ENCODE measurements around the gene GPR108. TPM values are rescaled to one million over a fixed set of nuclear protein-coding genes. Genes with fewer than 3 reads are reported as not detected.
"Not testable (repeated sequence)": the region's sequence is repeated elsewhere in the genome, so short reads cannot be mapped to it uniquely, and the experiment has no call there.

GPR108 gene
- polyA plus RNA-seq, 1 experiment: 34.5 TPM

DNA sequence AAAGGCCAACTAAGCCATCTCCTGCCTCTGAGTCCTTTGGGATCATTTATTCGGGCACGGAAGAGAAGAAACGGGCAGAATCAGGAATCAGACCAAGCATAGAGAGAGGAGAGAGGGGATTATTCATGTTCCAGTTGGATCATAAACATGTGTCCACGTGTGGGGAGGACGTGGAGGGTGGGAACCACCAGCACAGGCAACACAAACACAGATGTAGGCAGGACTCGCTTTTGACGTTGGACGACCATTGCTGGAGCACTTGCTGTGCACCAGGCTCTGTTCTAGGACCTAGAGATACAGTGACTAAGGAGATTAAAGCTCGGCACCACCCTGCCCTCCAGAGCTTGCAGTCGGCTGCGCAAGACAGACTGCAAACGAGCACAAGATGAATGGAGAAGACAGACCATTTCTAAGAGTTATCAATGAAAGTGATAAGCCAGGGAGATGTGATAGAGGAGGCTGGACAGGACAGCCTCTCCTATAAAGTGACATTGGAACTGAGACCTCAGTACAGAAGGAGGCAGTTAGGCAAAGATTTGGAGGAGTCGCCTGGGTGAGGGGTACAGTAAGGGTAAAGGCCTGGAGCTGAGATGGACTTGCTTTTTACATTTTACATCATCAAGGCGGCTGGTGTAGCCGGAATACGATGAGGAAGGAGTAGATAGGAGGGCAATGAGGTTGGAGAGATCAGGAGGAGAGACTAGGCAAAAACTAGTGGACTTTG, 29.1 kb upstream of the GPR108 start:
- TF ChIP-seq, protein P1, sequence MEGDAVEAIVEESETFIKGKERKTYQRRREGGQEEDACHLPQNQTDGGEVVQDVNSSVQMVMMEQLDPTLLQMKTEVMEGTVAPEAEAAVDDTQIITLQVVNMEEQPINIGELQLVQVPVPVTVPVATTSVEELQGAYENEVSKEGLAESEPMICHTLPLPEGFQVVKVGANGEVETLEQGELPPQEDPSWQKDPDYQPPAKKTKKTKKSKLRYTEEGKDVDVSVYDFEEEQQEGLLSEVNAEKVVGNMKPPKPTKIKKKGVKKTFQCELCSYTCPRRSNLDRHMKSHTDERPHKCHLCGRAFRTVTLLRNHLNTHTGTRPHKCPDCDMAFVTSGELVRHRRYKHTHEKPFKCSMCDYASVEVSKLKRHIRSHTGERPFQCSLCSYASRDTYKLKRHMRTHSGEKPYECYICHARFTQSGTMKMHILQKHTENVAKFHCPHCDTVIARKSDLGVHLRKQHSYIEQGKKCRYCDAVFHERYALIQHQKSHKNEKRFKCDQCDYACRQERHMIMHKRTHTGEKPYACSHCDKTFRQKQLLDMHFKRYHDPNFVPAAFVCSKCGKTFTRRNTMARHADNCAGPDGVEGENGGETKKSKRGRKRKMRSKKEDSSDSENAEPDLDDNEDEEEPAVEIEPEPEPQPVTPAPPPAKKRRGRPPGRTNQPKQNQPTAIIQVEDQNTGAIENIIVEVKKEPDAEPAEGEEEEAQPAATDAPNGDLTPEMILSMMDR (IDR thresholded peaks at IDR 0.05; ENCODE audit: low read depth, low read length): no peak
- ChIA-PET CTCF (no interaction called here), POLR2A (no interaction called here)
- Histone ChIP-seq H3K9me3 (ENCODE audit: control insufficient read depth, insufficient read depth, low read length) (no peaks in the 10 kb centered on the region; the same call in 1 of the 2 replicates), H3K27ac (ENCODE audit: low read depth, low read length) (no peak overlapping the region), H3K27me3 (ENCODE audit: control insufficient read depth, insufficient read depth, low read length) (peaks cover 7% of the 10 kb centered on the region), H3K4me3 (ENCODE audit: low read depth, low read length) (no peak overlapping the region; the same call in 1 of the 2 replicates)
- DNase-seq (ENCODE audit: low read depth, low spot score): no peak

DNA sequence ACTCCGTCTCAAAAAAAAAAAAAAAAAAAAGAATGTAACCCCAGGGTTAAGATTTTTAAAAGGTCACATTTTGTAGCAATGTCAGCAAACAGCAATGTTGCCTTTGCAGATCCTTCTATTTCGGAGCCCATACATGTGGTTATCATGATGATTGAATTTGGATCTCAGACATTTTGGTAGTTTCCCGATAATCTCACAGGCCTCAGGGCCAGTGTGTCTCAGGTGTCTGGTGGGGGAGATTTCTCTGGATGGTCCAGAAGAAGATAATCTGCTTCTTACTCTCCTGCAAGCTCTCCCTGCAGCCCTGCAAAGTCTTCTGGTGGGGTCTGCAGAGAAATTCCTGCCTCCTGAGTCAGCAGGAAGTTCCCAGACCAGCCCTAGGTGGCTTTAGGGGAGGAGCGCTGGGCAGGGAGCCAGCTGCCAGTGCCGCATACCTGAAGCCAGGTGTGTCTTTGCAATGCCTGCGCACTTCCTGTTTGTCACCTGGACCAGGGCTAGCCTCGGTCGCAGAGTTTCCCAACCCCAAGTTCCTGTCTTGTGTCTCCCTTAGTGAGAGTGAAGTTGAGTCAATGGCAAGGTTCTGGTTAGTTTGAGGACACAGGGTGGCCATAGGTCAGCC, 28.5 kb upstream of the GPR108 start:
- no peak overlapping the region for H3K27ac ChIP-seq (ENCODE audit: low read depth, low read length)
- H3K4me3 ChIP-seq (ENCODE audit: low read depth, low read length): no peak overlapping the region
- TF ChIP-seq, protein P1 (IDR thresholded peaks at IDR 0.05; ENCODE audit: low read depth, low read length): no peak
- DNase-seq (ENCODE audit: low read depth, low spot score): no peak
- POLR2A ChIA-PET: no interaction called here
- peaks cover 7% of the 10 kb centered on the region for H3K27me3 ChIP-seq (ENCODE audit: control insufficient read depth, insufficient read depth, low read length)
- CTCF ChIA-PET: no interaction called here
- peaks cover under 1% of the 10 kb centered on the region; the same call in 1 of the 2 replicates for H3K9me3 ChIP-seq (ENCODE audit: control insufficient read depth, insufficient read depth, low read length)

DNA sequence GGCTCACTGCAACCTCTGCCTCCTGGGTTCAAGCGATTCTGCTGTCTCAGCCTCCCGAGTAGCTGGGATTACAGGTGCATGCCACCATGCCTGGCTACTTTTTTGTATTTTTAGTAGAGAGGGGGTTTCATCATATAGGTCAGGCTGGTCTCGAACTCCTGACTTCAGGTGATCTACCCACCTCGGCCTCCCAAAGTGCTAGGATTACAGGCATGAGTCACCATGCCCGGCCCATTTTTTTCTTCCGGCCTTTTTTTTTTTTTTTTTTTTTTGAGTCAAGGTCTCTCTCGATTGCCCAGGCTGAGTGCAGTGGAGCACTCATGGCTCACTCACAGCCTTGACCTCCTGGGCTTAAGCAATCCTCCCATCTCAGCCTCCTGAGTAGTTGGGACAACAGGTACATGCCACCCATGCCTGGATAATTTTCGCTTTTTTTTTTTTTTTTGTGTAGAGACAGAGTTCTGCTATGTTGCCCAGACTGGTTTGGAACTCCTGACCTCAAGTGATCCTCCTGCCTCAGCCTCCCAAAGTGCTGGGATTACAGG, 24.9 kb upstream of the GPR108 start:
- H3K4me3 ChIP-seq (ENCODE audit: low read depth, low read length); POLR2A ChIA-PET: not testable (repeated sequence)
- CTCF ChIA-PET: interaction anchor here (0.5 kb wide), 1 partner anchor 101 kb away, joined by 4 read pairs; no protein-coding TSS in a partner anchor

DNA sequence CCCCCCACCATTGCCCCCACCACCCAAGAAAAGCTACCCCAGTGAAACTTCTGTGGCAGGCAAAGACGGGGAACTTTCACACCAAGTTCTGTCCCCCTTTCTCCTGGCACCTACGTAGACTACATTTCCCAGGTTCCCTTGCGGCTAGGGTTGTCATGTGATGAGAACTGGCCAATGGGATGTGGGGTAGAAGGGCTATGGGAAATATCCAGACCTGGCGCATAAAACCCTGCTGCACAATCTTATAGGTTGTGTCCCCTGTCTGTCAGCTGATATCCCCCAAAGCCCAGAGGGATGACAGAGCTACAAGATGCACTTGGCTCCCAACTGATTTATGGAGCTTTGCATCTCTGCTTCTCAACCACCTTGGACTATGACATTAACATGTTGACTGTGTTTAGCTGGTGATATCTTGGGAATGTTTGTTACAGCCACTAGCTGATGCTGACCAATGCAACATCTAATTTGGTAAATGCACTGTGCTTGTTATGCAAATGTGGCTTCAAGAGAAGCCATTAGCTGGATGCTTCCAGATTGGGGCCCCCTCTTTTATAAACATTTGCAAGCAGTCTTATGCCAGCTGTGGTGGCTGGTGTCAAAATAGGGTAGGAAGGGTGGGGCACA, 23.8 kb upstream of the GPR108 start:
- CTCF ChIA-PET: no interaction called here
- Histone ChIP-seq H3K27me3 (ENCODE audit: control insufficient read depth, insufficient read depth, low read length) (no peaks in the 10 kb centered on the region), H3K9me3 (ENCODE audit: control insufficient read depth, insufficient read depth, low read length) (peaks cover 5% of the 10 kb centered on the region; the same call in 1 of the 2 replicates), H3K4me3 (ENCODE audit: low read depth, low read length) (no peak overlapping the region), H3K27ac (ENCODE audit: low read depth, low read length) (no peak overlapping the region)
- POLR2A ChIA-PET: no interaction called here
- no peak for DNase-seq (ENCODE audit: low read depth, low spot score)
- TF ChIP-seq, protein P1 (IDR thresholded peaks at IDR 0.05; ENCODE audit: low read depth, low read length): no peak

More for the DNA sequence above, 24.9 kb upstream of the GPR108 start:
- not testable (repeated sequence) for H3K27me3 ChIP-seq (ENCODE audit: control insufficient read depth, insufficient read depth, low read length); H3K27ac ChIP-seq (ENCODE audit: low read depth, low read length); H3K9me3 ChIP-seq (ENCODE audit: control insufficient read depth, insufficient read depth, low read length); DNase-seq (ENCODE audit: low read depth, low spot score)

DNA sequence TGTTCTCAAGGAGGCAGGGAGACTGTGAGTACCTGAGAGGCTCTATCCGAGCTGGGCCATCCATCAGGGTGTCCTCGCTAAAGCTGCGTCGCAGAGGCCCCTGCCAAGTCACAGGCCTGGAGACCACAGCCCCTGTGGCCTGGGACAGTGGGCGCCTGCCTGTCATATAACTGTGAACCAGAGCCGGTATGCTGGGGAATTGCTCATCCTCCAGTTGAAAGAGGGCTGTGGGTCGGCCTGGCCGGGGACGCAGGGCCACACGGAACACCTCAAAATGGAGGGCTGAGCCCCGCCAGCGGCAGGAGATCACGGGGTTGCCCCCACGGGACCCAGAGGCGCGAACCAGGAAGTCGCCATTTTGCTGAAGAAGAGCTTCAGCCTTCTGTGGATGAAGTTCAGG, 23.2 kb upstream of the GPR108 start:
- no peak overlapping the region for H3K27ac ChIP-seq (ENCODE audit: low read depth, low read length)
- TF ChIP-seq, protein P1 (IDR thresholded peaks at IDR 0.05; ENCODE audit: low read depth, low read length): no peak
- H3K9me3 ChIP-seq (ENCODE audit: control insufficient read depth, insufficient read depth, low read length): peaks cover 5% of the 10 kb centered on the region; the same call in 1 of the 2 replicates
- no peak overlapping the region for H3K4me3 ChIP-seq (ENCODE audit: low read depth, low read length)
- no peaks in the 10 kb centered on the region for H3K27me3 ChIP-seq (ENCODE audit: control insufficient read depth, insufficient read depth, low read length)
- ChIA-PET POLR2A (no interaction called here), CTCF (no interaction called here)
- DNase-seq (ENCODE audit: low read depth, low spot score): no peak

Measured in AG04450 (cell line).